Endothelial cell of umbilical vein (primary cell): Measurements from ENCODE around the gene AP5M1. TPM values are rescaled to one million over a fixed set of nuclear protein-coding genes. Genes with fewer than 3 reads are reported as not detected.

Source experiments
- BruUV-seq: library from RNA; stranded (reverse); fragments of 400-500 nt; replicated peaks from 2 replicates; lab custom pipeline; 2021; lab: Mats Ljungman, UMichigan
- CTCF ChIA-PET: fragments of 300-600, 350-600 bp; sonication (Branson Sonifier 250); formaldehyde crosslinking; loops from one replicate; lab custom pipeline; 2021; ENCODE audit warnings: antibody characterized with exemption, inconsistent platforms; lab: Charles Lee
- POLR2A ChIA-PET: fragments of 300-600, 350-600 bp; sonication (Branson Sonifier 250); formaldehyde crosslinking; loops from one replicate; lab custom pipeline; 2021; ENCODE audit warnings: antibody characterized with exemption, inconsistent platforms; lab: Charles Lee
- DNase-seq: peaks from one replicate; pipeline ENCODE4 v3.0.0-alpha.2; 2011; ENCODE audit warnings: low read depth, low spot score
- FAIRE-seq: peaks from 2 replicates; lab custom pipeline; 2011; peaks lifted over from hg19 to GRCh38; lab: Jason Lieb, UNC
- H2AFZ ChIP-seq: 2 replicates; pipeline ENCODE4 v1.6.0; 2012; ENCODE audit warnings: low read depth, low read length, control low read depth, inconsistent platforms
- H3K27ac ChIP-seq: 2 replicates; pipeline ENCODE4 v1.5.1; 2011; ENCODE audit warnings: low read depth, mild to moderate bottlenecking, control low read depth, low read length, moderate library complexity; ENCODE audit not compliant: insufficient read depth
- H3K27me3 ChIP-seq, 2 experiments: 2 replicates each; pipeline versions ENCODE4 v1.6.0 to v1.6.1; 2011; ENCODE audit warnings: low read length in 2 of 2, mixed read lengths in 1 of 2; ENCODE audit not compliant: control insufficient read depth in 2 of 2, insufficient read depth in 2 of 2
- H3K36me3 ChIP-seq, 2 experiments: 2 replicates in 1 of 2; 3 replicates in 1 of 2; pipeline ENCODE4 v1.5.1; 2011; ENCODE audit warnings: low read length in 2 of 2, mild to moderate bottlenecking in 1 of 2, moderate library complexity in 1 of 2; ENCODE audit not compliant: control insufficient read depth in 2 of 2, insufficient read depth in 2 of 2; ENCODE audit errors: extremely low read depth in 1 of 2
- H3K4me1 ChIP-seq: 3 replicates; pipeline ENCODE4 v1.5.1; 2011; ENCODE audit warnings: mild to moderate bottlenecking, low read length; ENCODE audit not compliant: control insufficient read depth, insufficient read depth; ENCODE audit errors: extremely low read depth
- H3K4me2 ChIP-seq: 2 replicates; pipeline ENCODE4 v1.6.1; 2011; ENCODE audit warnings: low read length, control low read depth, mixed read lengths; ENCODE audit not compliant: insufficient read depth
- H3K4me3 ChIP-seq, 3 experiments: fragments of 200-600 bp in 1 of 3; sonication (generic), shearing (Covaris generic) in 1 of 3; replicated peaks in 1 of 3; 2 replicates each; pipeline ENCODE4 v1.5.1; 2011 to 2016; ENCODE audit warnings: control low read depth in 3 of 3, low read length in 3 of 3, mild to moderate bottlenecking in 2 of 3, inconsistent platforms in 1 of 3, low read depth in 1 of 3, moderate library complexity in 1 of 3; ENCODE audit not compliant: insufficient read depth in 1 of 3
- H3K79me2 ChIP-seq: 2 replicates; pipeline ENCODE4 v1.6.0; 2012; ENCODE audit warnings: low read length, inconsistent platforms; ENCODE audit not compliant: control insufficient read depth, insufficient read depth
- H3K9ac ChIP-seq: replicated peaks from 2 replicates; pipeline ENCODE3; 2011; ENCODE audit warnings: low read length, control low read depth; ENCODE audit not compliant: insufficient read depth; ENCODE audit errors: extremely low read depth
- H3K9me1 ChIP-seq: replicated peaks from 3 replicates; pipeline ENCODE4 v1.6.0; 2011; ENCODE audit warnings: mild to moderate bottlenecking, low read length; ENCODE audit not compliant: control insufficient read depth, insufficient read depth; ENCODE audit errors: extremely low read depth
- H3K9me3 ChIP-seq: replicated peaks from 2 replicates; pipeline ENCODE4 v1.5.1; 2012; ENCODE audit warnings: low read length, inconsistent platforms; ENCODE audit not compliant: control insufficient read depth, insufficient read depth
- H4K20me1 ChIP-seq: replicated peaks from 2 replicates; pipeline ENCODE3; 2011; ENCODE audit warnings: mild to moderate bottlenecking, low read length; ENCODE audit not compliant: control insufficient read depth, insufficient read depth; ENCODE audit errors: extremely low read depth
- CTCF ChIP-seq, 2 donors: IDR thresholded peaks; 1 replicate in 1 of 2; 2 replicates in 1 of 2; pipeline ENCODE4 v1.5.1; 2011; ENCODE audit warnings: low read length in 2 of 2, mild to moderate bottlenecking in 2 of 2, moderate library complexity in 2 of 2, control low read depth in 1 of 2, inconsistent platforms in 1 of 2, low read depth in 1 of 2; ENCODE audit not compliant: insufficient read depth in 1 of 2; ENCODE audit errors: extremely low read depth in 1 of 2
- EZH2 ChIP-seq: IDR thresholded peaks from 2 replicates; pipeline ENCODE4 v1.6.1; 2012; ENCODE audit warnings: borderline replicate concordance, low read depth, mild to moderate bottlenecking, moderate library complexity, low read length, inconsistent platforms; ENCODE audit not compliant: severe bottlenecking
- FOS ChIP-seq: IDR thresholded peaks from 2 replicates; pipeline ENCODE4 v1.6.1; 2011; ENCODE audit warnings: mild to moderate bottlenecking, low read length, moderate library complexity, borderline replicate concordance; ENCODE audit not compliant: insufficient read depth
- GATA2 ChIP-seq: IDR thresholded peaks from 2 replicates; pipeline ENCODE4 v1.7.0; 2011; ENCODE audit warnings: low read depth, mild to moderate bottlenecking, moderate library complexity, mixed read lengths, low read length; ENCODE audit not compliant: insufficient read length, insufficient read depth
- JUN ChIP-seq: IDR thresholded peaks from 2 replicates; pipeline ENCODE4 v1.6.1; 2011; ENCODE audit warnings: borderline replicate concordance, low read depth; ENCODE audit not compliant: insufficient read length, insufficient read depth
- MAX ChIP-seq: IDR thresholded peaks from 2 replicates; pipeline ENCODE4 v1.6.1; 2011; ENCODE audit not compliant: insufficient read depth, insufficient read length
- MYC ChIP-seq: IDR thresholded peaks from one replicate; pipeline ENCODE4 v1.6.1; 2011; ENCODE audit warnings: mild to moderate bottlenecking, low read depth, low read length
- POLR2A ChIP-seq: IDR thresholded peaks from 2 replicates; pipeline ENCODE4 v1.6.1; 2012; ENCODE audit warnings: low read depth, mild to moderate bottlenecking, control low read depth, low read length
- POLR2AphosphoS5 ChIP-seq: IDR thresholded peaks from 2 replicates; pipeline ENCODE4 v1.6.1; 2012; ENCODE audit warnings: low read depth, mild to moderate bottlenecking, control low read depth, low read length, moderate library complexity; ENCODE audit not compliant: insufficient read depth
- dilution Hi-C: fragments of 300-500 bp; cut with MboI; formaldehyde crosslinking; loops from one replicate; pipeline ENCODE4 v1.15.0; 2019; ENCODE audit warnings: low sequenced_read_pairs; ENCODE audit not compliant: extremely low pct_ligation_motif_present
- intact Hi-C: fragments of 100-400 bp; cut with micrococcal nuclease; formaldehyde crosslinking; loops from one replicate; pipeline ENCODE4 v1.10.0; 2022
- polyA plus RNA-seq, 4 experiments: library from polyadenylated mRNA; depleted of rRNA in 3 of 4; stranded (reverse) in 3 of 4; unstranded in 1 of 4; fragments of >200 nt; gene quantifications; 2 replicates each; pipeline versions ENCODE4 v1.2.1 to v1.2.3, GENCODE V29; 2011 to 2012; ENCODE audit warnings: missing spikeins in 1 of 4
- total RNA-seq: library from RNA; stranded (reverse); gene quantifications from 2 replicates; pipeline ENCODE4 v1.2.3, GENCODE V29; 2021

AP5M1 gene
- total and polyA plus RNA-seq, 2 donors (not counting 3 experiments of a cell fraction or from before 2014, with no cell fraction given): 14.8 to 38.7 TPM

- TF ChIP-seq FOS (no peak), POLR2AphosphoS5 (no peak), GATA2 (no peak), JUN (no peak)
- H3K36me3 ChIP-seq: no peaks in the 10 kb centered on the region
- H3K27ac ChIP-seq: no peak overlapping the region
- dilution Hi-C loops (no loop called here), intact Hi-C loops (no loop called here)
- peaks cover 93% of the 10 kb centered on the region for H3K79me2 ChIP-seq
- H3K4me2 ChIP-seq: no peak overlapping the region
- no peak for DNase-seq
- H4K20me1 ChIP-seq: peaks cover 21% of the 10 kb centered on the region
- H3K9me3 ChIP-seq: no peaks in the 10 kb centered on the region
- no peak for FAIRE-seq
- H3K4me3 ChIP-seq: no peak overlapping the region
- no TSS peak for BruUV-seq
- POLR2A ChIA-PET: no interaction called here
- no peak overlapping the region for H2AFZ ChIP-seq
- CTCF ChIA-PET: no interaction called here
- H3K27me3 ChIP-seq: no peaks in the 10 kb centered on the region
- H3K9me1 ChIP-seq: no peaks in the 10 kb centered on the region
- peaks cover 19% of the 10 kb centered on the region for H3K4me1 ChIP-seq
- H3K9ac ChIP-seq: no peak overlapping the region
Measured at GRCh38 chr14:57262117-57262516, 6.7 kb upstream of the AP5M1 start.

GRCh38 chr14:57266065-57266464 is 2.7 kb upstream of the AP5M1 start:
- peak; percentile 90 for FAIRE-seq
- Histone ChIP-seq H3K27me3 (no peaks in the 10 kb centered on the region), H3K4me2 (peak overlapping the region; percentile 99), H3K36me3 (no peaks in the 10 kb centered on the region), H2AFZ (no peak overlapping the region), H3K27ac (peak overlapping the region; percentile 24), H3K4me1 (peaks cover 26% of the 10 kb centered on the region), H3K9me1 (no peaks in the 10 kb centered on the region), H3K79me2 (peaks cover 87% of the 10 kb centered on the region), H4K20me1 (peaks cover 11% of the 10 kb centered on the region), H3K9me3 (no peaks in the 10 kb centered on the region), H3K4me3 (peak overlapping the region in 1 of 3 experiments; percentile 59), H3K9ac (peak overlapping the region; percentile 32)
- ChIA-PET CTCF (interaction anchor here (1.2 to 1.7 kb wide), 2 partner anchors 61 to 113 kb away, joined by 3 to 5 read pairs; no protein-coding TSS in a partner anchor), POLR2A (no interaction called here)
- BruUV-seq: no TSS peak
- intact Hi-C loops (loop anchor here (2.0 to 5.0 kb wide), 4 partner anchors 13 to 1161 kb away; partner anchors contain the start of genes KIAA0586, PSMA3 and TIMM9), dilution Hi-C loops (no loop called here)
- DNase-seq: peak; percentile 82
- TF ChIP-seq CTCF (IDR thresholded peaks at IDR 0.05; ENCODE audit: extremely low read depth in 1 of 2, insufficient read depth in 1 of 2, low read depth in 1 of 2, low read length in 2 of 2): no peak
- TF ChIP-seq FOS: no peak
- no peak for TF ChIP-seq EZH2
- no peak for TF ChIP-seq MYC
- TF ChIP-seq GATA2: no peak
- no peak for TF ChIP-seq JUN
- TF ChIP-seq POLR2AphosphoS5: no peak
- TF ChIP-seq POLR2A: no peak
- no peak for TF ChIP-seq MAX
